ENCODE measurements around the gene NDNF. TPM values are rescaled to one million over a fixed set of nuclear protein-coding genes. Genes with fewer than 3 reads are reported as not detected.

Gene NDNF
- total RNA-seq, 4 donors from 2014 or later: 2.7 to 7.7 (median 4.0) TPM

GRCh38 chr4:121026034-121026433 lies 46.3 kb downstream of the NDNF start:
- Histone ChIP-seq H3K27me3 (no peaks in the 10 kb centered on the region), H3K4me3 (replicated peaks in 1 of 3) (no peak overlapping the region), H3K9me3 (no peaks in the 10 kb centered on the region), H3K27ac (no peak overlapping the region), H3K4me1 (no peaks in the 10 kb centered on the region), H3K36me3 (no peaks in the 10 kb centered on the region)
- TF ChIP-seq CTCF (IDR thresholded peaks at IDR 0.05): no peak
- TF ChIP-seq POLR2A (IDR thresholded peaks at IDR 0.05): no peak
- intact Hi-C loops (cut with DNase I): no loop called here
- 93 to 94% methylated on average over 2 of the region's 2 CpGs for WGBS, 2 donors
- DNase-seq: no peak

GRCh38 chr4:121025540-121025939 lies 46.8 kb downstream of the NDNF start:
- H3K9me3 ChIP-seq: no peaks in the 10 kb centered on the region
- H3K27ac ChIP-seq: no peak overlapping the region
- no peaks in the 10 kb centered on the region for H3K4me1 ChIP-seq
- WGBS, 2 donors: 71 to 82% methylated on average over 3 of the region's 3 CpGs
- no peak for TF ChIP-seq CTCF (IDR thresholded peaks at IDR 0.05)
- no peak for TF ChIP-seq POLR2A (IDR thresholded peaks at IDR 0.05)
- H3K4me3 ChIP-seq (replicated peaks in 1 of 3): no peak overlapping the region
- no peaks in the 10 kb centered on the region for H3K36me3 ChIP-seq
- H3K27me3 ChIP-seq: no peaks in the 10 kb centered on the region
- intact Hi-C loops (cut with DNase I): no loop called here
- DNase-seq: no peak

GRCh38 chr4:121018543-121018942 lies 53.8 kb downstream of the NDNF start:
- Histone ChIP-seq H3K27ac (no peak overlapping the region), H3K4me1 (no peaks in the 10 kb centered on the region), H3K36me3 (no peaks in the 10 kb centered on the region), H3K4me3 (replicated peaks in 1 of 3) (no peak overlapping the region), H3K27me3 (no peaks in the 10 kb centered on the region), H3K9me3 (no peaks in the 10 kb centered on the region)
- no peak for DNase-seq
- no peak for TF ChIP-seq CTCF (IDR thresholded peaks at IDR 0.05)
- intact Hi-C loops (cut with DNase I): no loop called here
- 93 to 94% methylated on average over 1 of the region's 1 CpG for WGBS, 2 donors

- no peak for TF ChIP-seq CTCF (IDR thresholded peaks at IDR 0.05)
- no peak for TF ChIP-seq POLR2A (IDR thresholded peaks at IDR 0.05)
- H3K9me3 ChIP-seq: no peaks in the 10 kb centered on the region
- H3K27ac ChIP-seq: no peak overlapping the region
- WGBS, 2 donors: 72 to 79% methylated on average over 6 of the region's 6 CpGs
- H3K36me3 ChIP-seq: no peaks in the 10 kb centered on the region
- no peak overlapping the region for H3K4me3 ChIP-seq (replicated peaks in 1 of 3)
- intact Hi-C loops (cut with DNase I): no loop called here
- no peaks in the 10 kb centered on the region for H3K27me3 ChIP-seq
- DNase-seq: no peak
- H3K4me1 ChIP-seq: no peaks in the 10 kb centered on the region
Measured at GRCh38 chr4:121016611-121017010, 55.7 kb downstream of the NDNF start.

- H3K9me3 ChIP-seq: no peaks in the 10 kb centered on the region
- no peak for TF ChIP-seq CTCF (IDR thresholded peaks at IDR 0.05)
- TF ChIP-seq POLR2A (IDR thresholded peaks at IDR 0.05): no peak
- no peak overlapping the region for H3K4me3 ChIP-seq (replicated peaks in 1 of 3)
- no peaks in the 10 kb centered on the region for H3K36me3 ChIP-seq
- DNase-seq: no peak
- H3K27ac ChIP-seq: no peak overlapping the region
- intact Hi-C loops (cut with DNase I): no loop called here
- H3K4me1 ChIP-seq: no peaks in the 10 kb centered on the region
- H3K27me3 ChIP-seq: no peaks in the 10 kb centered on the region
- WGBS, 2 donors: 70 to 78% methylated on average over 1 of the region's 1 CpG
Measured at GRCh38 chr4:121015421-121015820, 56.9 kb downstream of the NDNF start.
